H9 (cell line): ENCODE measurements around the gene ASGR2. TPM values are rescaled to one million over a fixed set of nuclear protein-coding genes. Genes with fewer than 3 reads are reported as not detected.

ENCODE experiments used
- DNase-seq: peaks from one replicate; pipeline ENCODE4 v3.0.0-alpha.2; 2017
- H2AFZ ChIP-seq: one replicate; pipeline ENCODE4 v1.6.1; 2013; ENCODE audit warnings: mild to moderate bottlenecking, low read length, control low read depth, moderate library complexity
- H2AK5ac ChIP-seq: 2 replicates; pipeline ENCODE4 v1.6.1; 2013; ENCODE audit warnings: low read length, control low read depth, mixed read lengths; ENCODE audit not compliant: insufficient read length
- H2BK120ac ChIP-seq: one replicate; pipeline ENCODE4 v1.6.1; 2013; ENCODE audit warnings: low read depth, mild to moderate bottlenecking, low read length, control low read depth, inconsistent platforms; ENCODE audit not compliant: poor library complexity, severe bottlenecking
- H2BK12ac ChIP-seq: 2 replicates; pipeline ENCODE4 v1.6.1; 2013; ENCODE audit warnings: low read length, control low read depth, mixed read lengths, low read depth; ENCODE audit not compliant: insufficient read length
- H2BK15ac ChIP-seq: 2 replicates; pipeline ENCODE4 v1.6.1; 2013; ENCODE audit warnings: low read depth, low read length, control low read depth
- H2BK20ac ChIP-seq: one replicate; pipeline ENCODE4 v1.6.1; 2013; ENCODE audit warnings: low read depth, mild to moderate bottlenecking, low read length, control low read depth, inconsistent platforms; ENCODE audit not compliant: poor library complexity, severe bottlenecking
- H2BK5ac ChIP-seq: 2 replicates; pipeline ENCODE4 v1.6.1; 2013; ENCODE audit warnings: low read length, control low read depth, mixed read lengths; ENCODE audit not compliant: insufficient read length
- H3K14ac ChIP-seq: 2 replicates; pipeline ENCODE4 v1.6.1; 2013; ENCODE audit warnings: low read length, control low read depth; ENCODE audit not compliant: insufficient read depth
- H3K18ac ChIP-seq: 2 replicates; pipeline ENCODE4 v1.6.1; 2013; ENCODE audit warnings: low read depth, mild to moderate bottlenecking, mixed read lengths, low read length, control low read depth; ENCODE audit not compliant: insufficient read length
- H3K23ac ChIP-seq: 2 replicates; pipeline ENCODE4 v1.6.1; 2013; ENCODE audit warnings: low read length, control low read depth, mixed read lengths, low read depth; ENCODE audit not compliant: insufficient read length
- H3K23me2 ChIP-seq: 2 replicates; pipeline ENCODE4 v1.6.1; 2013; ENCODE audit warnings: low read depth, mild to moderate bottlenecking, mixed read lengths, low read length, control low read depth; ENCODE audit not compliant: insufficient read length, poor library complexity, severe bottlenecking
- H3K27ac ChIP-seq: 2 replicates; pipeline ENCODE4 v1.5.1; 2013; ENCODE audit warnings: low read length, control low read depth, mixed read lengths, low read depth; ENCODE audit not compliant: insufficient read length
- H3K27me3 ChIP-seq: 2 replicates; pipeline ENCODE4 v1.6.1; 2013; ENCODE audit warnings: low read length, control low read depth, inconsistent platforms; ENCODE audit not compliant: insufficient read depth
- H3K4ac ChIP-seq: 2 replicates; pipeline ENCODE4 v1.6.1; 2013; ENCODE audit warnings: low read depth, mild to moderate bottlenecking, control low read depth, inconsistent platforms, low read length, moderate library complexity
- H3K4me1 ChIP-seq: 2 replicates; pipeline ENCODE4 v1.6.1; 2013; ENCODE audit warnings: low read length, control low read depth, inconsistent platforms; ENCODE audit not compliant: insufficient read depth
- H3K4me2 ChIP-seq: 2 replicates; pipeline ENCODE4 v1.6.1; 2013; ENCODE audit warnings: low read length, control low read depth, mixed read lengths; ENCODE audit not compliant: insufficient read length, insufficient read depth
- H3K56ac ChIP-seq: 2 replicates; pipeline ENCODE4 v1.6.1; 2013; ENCODE audit warnings: low read depth, mild to moderate bottlenecking, mixed read lengths, low read length, control low read depth; ENCODE audit not compliant: insufficient read length
- H3K79me1 ChIP-seq: 2 replicates; pipeline ENCODE4 v1.6.1; 2013; ENCODE audit warnings: low read depth, mild to moderate bottlenecking, moderate library complexity, low read length, control low read depth, inconsistent platforms; ENCODE audit not compliant: insufficient read depth, poor library complexity, severe bottlenecking
- H3K79me2 ChIP-seq: 2 replicates; pipeline ENCODE4 v1.6.1; 2013; ENCODE audit warnings: low read length, control low read depth, inconsistent platforms; ENCODE audit not compliant: insufficient read depth
- H3K9ac ChIP-seq: 2 replicates; pipeline ENCODE4 v1.6.1; 2013; ENCODE audit warnings: low read length, control low read depth, mixed read lengths; ENCODE audit not compliant: insufficient read length; ENCODE audit errors: extremely low read depth
- H3K9me3 ChIP-seq: one replicate; pipeline ENCODE4 v1.6.1; 2013; ENCODE audit warnings: low read depth, low read length, inconsistent platforms; ENCODE audit not compliant: control insufficient read depth
- H3T11ph ChIP-seq: one replicate; pipeline ENCODE4 v1.6.1; 2013; ENCODE audit warnings: mild to moderate bottlenecking, low read length, control low read depth, inconsistent platforms
- H4K20me1 ChIP-seq: one replicate; pipeline ENCODE4 v1.6.1; 2013; ENCODE audit not compliant: control insufficient read depth, insufficient read length, insufficient read depth
- H4K5ac ChIP-seq: 2 replicates; pipeline ENCODE4 v1.6.1; 2013; ENCODE audit warnings: low read depth, mild to moderate bottlenecking, mixed read lengths, low read length, control low read depth; ENCODE audit not compliant: insufficient read length
- H4K8ac ChIP-seq: replicated peaks from 2 replicates; pipeline ENCODE4 v1.6.1; 2013; ENCODE audit warnings: low read length, control low read depth, mixed read lengths, low read depth; ENCODE audit not compliant: insufficient read length
- H4K91ac ChIP-seq: 2 replicates; pipeline ENCODE4 v1.6.1; 2013; ENCODE audit warnings: low read depth, mild to moderate bottlenecking, moderate library complexity, mixed read lengths, low read length, control low read depth; ENCODE audit not compliant: insufficient read length
- H3K27ac Mint-ChIP-seq, 3 experiments: 2 replicates in 2 of 3; 3 replicates in 1 of 3; pipeline ENCODE4 v1.8.0; 2020 to 2021; ENCODE audit warnings: mixed read lengths in 3 of 3, mild to moderate bottlenecking in 1 of 3, moderate library complexity in 1 of 3
- H3K27me3 Mint-ChIP-seq: 2 replicates; pipeline ENCODE4 v1.8.0; 2021; ENCODE audit warnings: low read depth, mild to moderate bottlenecking, moderate library complexity, mixed read lengths
- H3K36me3 Mint-ChIP-seq, 3 experiments: 2 replicates in 2 of 3; 3 replicates in 1 of 3; pipeline ENCODE4 v1.8.0; 2020 to 2021; ENCODE audit warnings: low read depth in 3 of 3, mixed read lengths in 3 of 3; ENCODE audit not compliant: insufficient read depth in 1 of 3
- H3K4me1 Mint-ChIP-seq, 2 experiments: 2 replicates each; pipeline ENCODE4 v1.8.0; 2020; ENCODE audit warnings: mixed read lengths in 2 of 2
- H3K4me3 Mint-ChIP-seq, 2 experiments: 2 replicates in 1 of 2; 3 replicates in 1 of 2; pipeline ENCODE4 v1.8.0; 2020 to 2021; ENCODE audit warnings: mild to moderate bottlenecking in 2 of 2, mixed read lengths in 2 of 2, moderate library complexity in 1 of 2
- H3K9me3 Mint-ChIP-seq, 2 experiments: 2 replicates in 1 of 2; 3 replicates in 1 of 2; pipeline ENCODE4 v1.8.0; 2020; ENCODE audit warnings: mild to moderate bottlenecking in 2 of 2, mixed read lengths in 2 of 2, moderate library complexity in 1 of 2
- WGBS: extraction: QIAGEN DNeasy Blood & Tissue Kit; methylation state at CpG from one replicate; pipeline ENCODE4 v1.1.7; 2013; ENCODE audit warnings: missing lambda C conversion rate, low lambda C conversion rate, mixed read lengths; ENCODE audit not compliant: insufficient read length; ENCODE audit errors: extremely low coverage; 5-methylcytosine and 5-hydroxymethylcytosine counted together
- total RNA-seq: library from RNA; stranded (reverse); gene quantifications from 2 replicates; pipeline ENCODE4 v1.2.1, GENCODE V29; 2021
- TF ChIP-seq, protein P1 (sequence below): fragments of 200-600 bp; sonication (generic); conservative IDR thresholded peaks from 3 replicates; pipeline ENCODE4 v1.8.0; 2021; ENCODE audit warnings: antibody characterized with exemption, mild to moderate bottlenecking

Gene ASGR2
- total RNA-seq, 1 experiment from 2014 or later: not detected

DNA sequence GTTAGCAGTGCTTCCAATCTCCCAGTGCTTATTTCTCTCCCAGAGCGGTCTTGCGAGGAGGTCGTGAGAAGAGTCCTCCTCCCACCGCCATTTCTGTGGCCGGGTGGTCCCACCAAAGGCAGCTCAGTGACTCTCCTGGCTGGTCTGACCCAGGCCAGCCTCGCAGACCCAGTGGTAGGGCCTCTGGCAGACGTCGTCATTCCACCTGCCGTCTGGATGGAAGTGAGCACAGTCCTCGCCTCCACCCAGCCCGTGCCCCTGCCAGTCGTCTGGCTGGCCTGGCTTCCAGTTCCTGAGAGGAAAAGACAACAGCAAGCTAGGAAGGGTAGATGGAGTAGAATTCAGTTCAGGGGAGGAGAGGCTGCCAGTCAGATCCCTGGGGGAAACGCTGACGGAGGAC lies 39.7 kb downstream of the ASGR2 start:
- Histone ChIP-seq H3K27me3 (no peaks in the 10 kb centered on the region; the same call in 1 of the 2 replicates), H4K20me1 (no peaks in the 10 kb centered on the region), H3T11ph (no peak overlapping the region), H4K8ac (no peak overlapping the region), H2BK20ac (no peak overlapping the region), H2BK5ac (no peak overlapping the region), H3K23me2 (no peaks in the 10 kb centered on the region), H2BK120ac (no peak overlapping the region), H2AFZ (no peak overlapping the region), H3K23ac (no peak overlapping the region), H2AK5ac (no peak overlapping the region), H3K56ac (no peak overlapping the region), H3K4ac (no peak overlapping the region), H3K4me2 (no peak overlapping the region), H3K9ac (no peak overlapping the region), H3K27ac (no peak overlapping the region), H3K79me1 (no peaks in the 10 kb centered on the region), H4K5ac (no peak overlapping the region), H4K91ac (no peak overlapping the region), H3K4me1 (no peaks in the 10 kb centered on the region), H3K14ac (no peak overlapping the region), H2BK12ac (no peak overlapping the region), H2BK15ac (0 out of 2 replicates have a peak overlapping the region, but pooled peaks have one; percentile 25), H3K79me2 (no peaks in the 10 kb centered on the region), H3K9me3 (no peaks in the 10 kb centered on the region), H3K18ac (no peak overlapping the region)
- WGBS: no CpG with 5 or more reads among the region's 14 CpGs
- H3K9me3 Mint-ChIP-seq: peaks cover 0 to 6% of the 10 kb centered on the region in 2 experiments; a peak in 1 of 5 replicates
- TF ChIP-seq, protein P1, sequence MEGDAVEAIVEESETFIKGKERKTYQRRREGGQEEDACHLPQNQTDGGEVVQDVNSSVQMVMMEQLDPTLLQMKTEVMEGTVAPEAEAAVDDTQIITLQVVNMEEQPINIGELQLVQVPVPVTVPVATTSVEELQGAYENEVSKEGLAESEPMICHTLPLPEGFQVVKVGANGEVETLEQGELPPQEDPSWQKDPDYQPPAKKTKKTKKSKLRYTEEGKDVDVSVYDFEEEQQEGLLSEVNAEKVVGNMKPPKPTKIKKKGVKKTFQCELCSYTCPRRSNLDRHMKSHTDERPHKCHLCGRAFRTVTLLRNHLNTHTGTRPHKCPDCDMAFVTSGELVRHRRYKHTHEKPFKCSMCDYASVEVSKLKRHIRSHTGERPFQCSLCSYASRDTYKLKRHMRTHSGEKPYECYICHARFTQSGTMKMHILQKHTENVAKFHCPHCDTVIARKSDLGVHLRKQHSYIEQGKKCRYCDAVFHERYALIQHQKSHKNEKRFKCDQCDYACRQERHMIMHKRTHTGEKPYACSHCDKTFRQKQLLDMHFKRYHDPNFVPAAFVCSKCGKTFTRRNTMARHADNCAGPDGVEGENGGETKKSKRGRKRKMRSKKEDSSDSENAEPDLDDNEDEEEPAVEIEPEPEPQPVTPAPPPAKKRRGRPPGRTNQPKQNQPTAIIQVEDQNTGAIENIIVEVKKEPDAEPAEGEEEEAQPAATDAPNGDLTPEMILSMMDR: no peak
- H3K4me1 Mint-ChIP-seq: no peaks in the 10 kb centered on the region
- H3K4me3 Mint-ChIP-seq: no peak overlapping the region; a peak in 1 of 5 replicates
- H3K36me3 Mint-ChIP-seq: no peaks in the 10 kb centered on the region
- H3K27ac Mint-ChIP-seq: no peak overlapping the region
- DNase-seq: no peak
- peaks cover 25% of the 10 kb centered on the region for H3K27me3 Mint-ChIP-seq
